ENCODE data around the gene WRAP73. TPM values are rescaled to one million over a fixed set of nuclear protein-coding genes. Genes with fewer than 3 reads are reported as not detected.
"Not testable (repeated sequence)": the region's sequence is repeated elsewhere in the genome, so short reads cannot be mapped to it uniquely, and the experiment has no call there.

WRAP73 gene
- total RNA-seq, 1 donor from 2014 or later, result 38.6 TPM

GRCh38 chr1:3600354-3600753 is 49.5 kb downstream of the WRAP73 start:
- intact Hi-C loops (cut with micrococcal nuclease), result no loop called here

- intact Hi-C loops (cut with micrococcal nuclease), result no loop called here
Observed at GRCh38 chr1:3599816-3600215, 50.1 kb downstream of the WRAP73 start.

DNA sequence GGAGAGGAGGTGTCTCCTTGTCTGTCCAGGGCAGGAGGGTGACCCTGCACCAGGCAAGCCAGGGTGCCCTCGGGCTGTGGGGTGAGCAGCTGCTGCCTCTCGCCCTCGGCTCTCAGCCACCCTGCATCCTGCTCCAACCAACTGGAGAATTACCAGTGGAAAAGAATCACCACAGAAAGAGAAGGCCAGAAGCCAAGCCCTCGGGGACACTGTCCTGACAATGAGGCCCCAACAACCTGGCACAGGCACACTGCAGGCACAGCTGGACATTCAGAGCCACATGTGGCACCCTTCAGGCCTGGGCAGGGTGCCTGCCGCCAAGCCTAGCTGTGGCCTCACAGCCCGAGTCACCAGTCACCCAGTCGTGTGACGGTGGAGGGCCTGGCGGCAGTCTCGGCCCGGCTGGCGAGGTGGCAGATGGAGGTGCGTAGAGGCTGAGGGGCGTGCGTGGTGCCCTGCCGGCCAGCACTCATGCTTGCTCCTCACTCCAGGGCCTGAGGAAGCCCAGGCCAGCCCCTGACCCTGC is 50.6 kb downstream of the WRAP73 start:
- intact Hi-C loops (cut with micrococcal nuclease), result no loop called here

DNA sequence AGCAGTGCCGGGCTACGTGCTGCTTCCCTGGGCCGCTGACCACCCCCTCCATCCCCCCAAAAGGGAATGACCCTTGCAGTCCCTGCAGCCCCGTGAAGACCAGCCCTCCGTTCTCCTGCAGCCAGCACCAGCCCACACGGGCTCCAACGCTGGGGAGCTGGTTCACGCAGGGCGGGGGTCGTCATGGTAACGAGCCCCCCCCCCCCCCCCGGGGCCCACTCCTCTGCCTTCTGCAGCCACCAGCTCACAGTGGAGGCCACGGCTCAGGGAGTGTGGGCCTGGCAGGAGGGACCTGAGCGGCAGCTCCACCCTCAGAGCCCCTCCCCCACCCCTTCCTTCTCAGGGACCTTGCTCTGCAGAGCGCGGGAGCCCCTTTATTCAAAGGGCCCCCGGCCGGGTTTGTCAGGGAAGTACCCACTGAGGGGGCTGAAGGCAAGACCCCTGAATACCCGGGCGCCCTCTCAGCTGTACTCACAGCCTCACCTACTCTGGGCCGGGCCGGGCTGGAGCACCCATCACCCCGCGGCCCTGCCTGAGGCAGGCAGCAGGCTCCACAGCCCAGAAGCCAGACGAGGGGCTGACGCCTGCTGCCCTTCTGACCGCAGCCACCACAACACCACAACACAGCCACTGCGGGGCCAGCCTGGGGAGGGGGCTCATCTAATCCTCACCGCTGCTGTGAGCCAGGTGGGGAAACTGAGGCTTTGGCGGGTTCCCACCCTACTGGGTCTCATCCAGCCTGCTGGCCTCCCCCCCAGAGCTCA is 51.2 kb downstream of the WRAP73 start:
- intact Hi-C loops (cut with micrococcal nuclease), result no loop called here

GRCh38 chr1:3598051-3598491 is 51.8 kb downstream of the WRAP73 start:
- intact Hi-C loops (cut with micrococcal nuclease), result no loop called here

DNA sequence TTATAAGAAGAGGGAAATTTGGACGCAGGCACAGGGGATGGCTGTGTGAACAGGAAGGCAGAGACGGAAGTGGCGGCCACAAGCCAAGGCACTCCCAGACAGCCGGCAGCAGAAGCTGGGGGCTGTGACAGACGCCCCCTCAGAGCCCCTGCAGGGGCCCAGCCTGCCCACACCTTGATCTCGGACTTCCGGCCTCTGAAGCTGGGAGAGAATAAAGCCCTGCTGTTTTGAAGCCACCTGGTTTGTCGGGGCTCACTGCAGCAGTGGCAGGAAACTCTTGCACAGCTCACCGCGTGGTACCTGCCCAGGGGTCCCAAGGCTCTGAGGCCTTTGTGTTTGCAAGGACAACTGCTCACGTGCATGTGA is 52.3 kb downstream of the WRAP73 start:
- intact Hi-C loops (cut with micrococcal nuclease), result no loop called here

GRCh38 chr1:3596663-3597598 is 53.0 kb downstream of the WRAP73 start:
- intact Hi-C loops (cut with micrococcal nuclease), result no loop called here

DNA sequence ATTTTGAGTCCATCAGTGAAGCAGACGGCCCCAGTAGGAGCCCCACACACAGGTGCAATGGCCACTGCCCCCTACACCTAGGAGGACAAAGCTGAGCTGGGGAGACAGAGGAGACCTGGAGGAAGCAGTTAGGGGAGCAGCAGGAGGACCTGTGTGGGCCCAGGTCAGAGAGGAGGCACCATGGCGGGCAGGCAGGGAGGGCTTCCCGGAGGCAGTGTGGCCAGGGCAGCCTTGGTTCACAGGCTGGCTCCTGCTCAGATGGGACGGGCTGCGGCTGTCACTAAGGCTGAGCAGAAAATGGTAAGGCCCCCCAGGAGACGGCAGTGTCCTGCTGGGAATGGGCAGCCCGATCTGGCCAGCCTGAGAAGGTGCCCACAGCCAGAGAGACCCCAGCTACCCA is 54.0 kb downstream of the WRAP73 start:
- intact Hi-C loops (cut with micrococcal nuclease), result no loop called here

DNA sequence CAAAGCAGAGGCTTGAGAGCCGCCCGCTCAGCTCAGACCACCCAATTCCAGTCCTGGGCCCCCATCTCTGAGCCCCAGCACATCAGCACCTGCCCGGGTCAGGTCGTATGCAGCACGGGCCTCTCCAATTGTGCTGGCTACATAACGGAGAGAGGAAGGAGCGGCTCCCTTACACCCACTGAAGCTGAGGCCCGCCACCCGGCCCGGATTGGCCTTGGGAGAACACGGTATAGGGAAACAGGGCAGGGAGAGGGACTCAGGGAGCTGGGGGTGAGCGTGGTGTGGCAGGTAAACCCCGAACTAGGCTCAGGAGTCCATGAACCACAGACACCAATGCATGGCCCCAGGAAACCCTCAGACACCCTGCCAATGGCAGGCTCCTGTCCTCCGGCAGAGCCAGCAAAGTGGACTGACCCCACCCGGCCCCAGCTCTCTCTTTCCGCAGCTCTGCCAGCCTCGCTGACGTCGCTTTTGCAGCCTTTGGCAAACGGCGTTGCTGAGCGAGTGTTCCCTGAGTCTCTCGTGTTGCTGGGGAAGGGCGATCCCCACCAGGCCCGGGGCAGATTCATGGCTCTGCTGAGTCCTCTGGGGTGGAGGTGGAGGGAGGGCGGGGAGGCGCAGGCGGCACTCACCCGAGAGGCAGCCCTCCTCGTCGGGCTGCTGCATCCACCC is 55.1 kb downstream of the WRAP73 start:
- intact Hi-C loops (cut with micrococcal nuclease), result no loop called here

DNA sequence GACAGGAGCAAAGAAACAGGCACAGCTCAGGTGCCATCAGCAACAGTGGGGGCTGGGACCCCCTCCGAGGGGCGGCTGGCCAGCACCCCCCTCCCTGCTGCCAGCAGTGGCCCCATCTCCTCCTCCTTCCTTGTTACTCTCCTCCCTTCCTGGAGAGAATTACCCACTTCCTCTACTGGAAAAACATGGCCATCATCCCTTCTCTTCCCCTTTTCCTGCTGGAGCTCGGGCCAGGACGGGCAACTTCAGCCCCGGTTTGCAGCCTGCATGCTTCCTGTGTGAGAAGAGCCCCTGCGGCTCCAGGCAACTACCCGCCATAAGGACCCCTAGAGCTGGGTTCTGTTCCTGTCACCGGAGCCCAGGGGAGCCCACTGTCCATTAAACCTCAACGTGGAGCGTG is 56.2 kb downstream of the WRAP73 start:
- intact Hi-C loops (cut with micrococcal nuclease), result no loop called here

DNA sequence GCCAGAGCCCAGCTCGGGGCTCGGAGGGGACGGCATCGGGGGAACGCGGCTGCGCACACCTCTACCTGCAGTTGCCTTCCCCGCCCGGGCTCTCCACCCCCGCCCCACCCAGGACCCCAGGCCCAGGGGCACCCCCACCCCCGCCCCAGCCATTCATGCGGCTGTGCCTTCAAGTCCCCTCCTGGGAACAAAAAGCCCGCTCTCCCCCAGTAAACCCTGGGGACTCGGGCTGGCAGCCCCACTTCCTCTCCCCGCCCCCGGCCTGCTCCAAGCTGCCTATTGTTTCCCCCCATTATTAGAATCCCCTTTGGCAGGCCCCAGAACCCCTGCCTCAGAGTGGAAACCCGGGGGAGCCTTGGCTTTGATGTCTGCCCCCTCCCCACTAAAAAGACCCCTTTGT is 56.6 kb downstream of the WRAP73 start:
- intact Hi-C loops (cut with micrococcal nuclease), result no loop called here

- intact Hi-C loops (cut with micrococcal nuclease), result no loop called here
Observed at GRCh38 chr1:3590951-3591865, 58.7 kb downstream of the WRAP73 start.

GRCh38 chr1:3590139-3590763 is 59.7 kb downstream of the WRAP73 start:
- intact Hi-C loops (cut with micrococcal nuclease), result no loop called here

GRCh38 chr1:3588395-3588794 is 61.5 kb downstream of the WRAP73 start:
- intact Hi-C loops (cut with micrococcal nuclease), result no loop called here

GRCh38 chr1:3586986-3587759 is 62.7 kb downstream of the WRAP73 start:
- intact Hi-C loops (cut with micrococcal nuclease), result no loop called here

DNA sequence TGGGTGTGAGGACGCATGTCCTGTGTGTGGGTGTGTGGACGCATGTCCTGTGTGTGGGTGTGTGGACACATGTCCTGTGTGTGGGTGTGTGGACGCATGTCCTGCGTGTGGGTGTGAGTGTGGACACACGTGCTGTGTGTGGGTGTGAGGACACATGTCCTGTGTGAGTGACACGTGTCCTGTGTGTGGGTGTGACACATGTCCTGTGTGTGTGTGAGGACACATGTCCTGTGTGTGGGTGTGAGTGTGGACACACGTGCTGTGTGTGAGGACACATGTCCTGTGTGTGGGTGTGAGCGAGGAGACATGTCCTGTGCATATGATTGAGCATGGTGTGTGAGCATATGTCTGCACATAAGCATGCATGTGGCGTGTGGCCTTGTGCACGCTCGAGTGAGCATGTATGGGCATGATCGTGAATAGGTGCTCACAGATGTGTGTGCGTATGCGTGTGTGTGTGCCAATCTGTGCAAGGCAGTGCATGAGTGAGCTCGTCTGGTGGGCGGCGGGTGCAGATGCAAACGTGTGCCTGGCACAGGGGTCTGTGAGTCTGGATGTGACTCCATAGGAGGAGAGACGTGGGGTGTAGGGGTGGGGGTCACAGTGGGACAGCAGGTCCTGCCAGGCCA is 63.8 kb downstream of the WRAP73 start:
- intact Hi-C loops (cut with micrococcal nuclease), result no loop called here

- intact Hi-C loops (cut with micrococcal nuclease), result not testable (repeated sequence)
Observed at GRCh38 chr1:3585353-3585868, 64.5 kb downstream of the WRAP73 start.

- intact Hi-C loops (cut with micrococcal nuclease), result no loop called here
Observed at GRCh38 chr1:3584915-3585314, 65.0 kb downstream of the WRAP73 start.

GRCh38 chr1:3583751-3584150 is 66.2 kb downstream of the WRAP73 start:
- intact Hi-C loops (cut with micrococcal nuclease), result not testable (repeated sequence)
